ENCODE data around the gene ZGPAT. TPM values are rescaled to one million over a fixed set of nuclear protein-coding genes. Genes with fewer than 3 reads are reported as not detected.

ZGPAT gene
- total and polyA plus RNA-seq, 10 of the 15 experiments (the other 5 are each of a cell fraction or from before 2014, with no cell fraction given) = 0.58 to 52.9 (median 18.0) TPM

DNA sequence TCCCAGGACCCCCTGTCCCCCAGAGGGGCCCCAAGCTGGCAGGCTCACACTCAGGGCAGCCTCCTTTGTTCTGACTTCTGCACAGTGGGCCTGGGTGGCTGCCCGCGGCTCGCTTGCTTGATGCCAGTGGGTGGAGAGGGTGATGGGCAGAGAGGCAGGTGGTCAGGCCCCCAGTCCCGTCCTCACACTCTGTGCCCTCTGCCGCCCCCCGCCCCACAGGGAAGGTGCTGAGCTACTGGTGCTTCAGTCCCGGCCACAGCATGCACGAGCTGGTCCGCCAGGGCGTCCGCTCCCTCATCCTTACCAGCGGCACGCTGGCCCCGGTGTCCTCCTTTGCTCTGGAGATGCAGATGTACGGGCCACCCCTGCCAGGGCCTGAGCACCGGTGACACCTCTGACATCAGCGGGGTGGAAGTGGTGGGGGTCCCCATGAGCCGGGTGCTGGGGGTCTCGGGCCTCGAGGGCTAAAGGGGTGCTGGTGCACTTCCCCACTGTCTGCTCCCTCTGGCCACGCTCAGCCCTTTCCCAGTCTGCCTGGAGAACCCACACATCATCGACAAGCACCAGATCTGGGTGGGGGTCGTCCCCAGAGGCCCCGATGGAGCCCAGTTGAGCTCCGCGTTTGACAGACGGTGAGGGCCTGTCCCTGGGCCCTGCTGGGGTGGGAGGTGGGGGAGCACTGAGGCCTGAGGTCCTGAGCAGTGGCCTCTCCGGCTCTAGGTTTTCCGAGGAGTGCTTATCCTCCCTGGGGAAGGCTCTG lies 20.2 kb upstream of the ZGPAT start:
- RAD21 ChIA-PET (ENCODE audit: unreplicated experiment) = no interaction called here
- Histone ChIP-seq H3K9me3 (replicated peaks; ENCODE audit: control insufficient read depth, insufficient read depth, low read length) (no peaks in the 10 kb centered on the region), H3K9ac (ENCODE audit: control insufficient read depth, insufficient read depth, low read length) (no peak overlapping the region), H3K4me2 (ENCODE audit: control insufficient read depth, insufficient read depth) (no peak overlapping the region), H3K4me1 (ENCODE audit: control insufficient read depth, insufficient read depth, low read length) (no peaks in the 10 kb centered on the region), H3K79me2 (ENCODE audit: control insufficient read depth, insufficient read depth, low read length) (no peaks in the 10 kb centered on the region), H3K27me3 (replicated peaks in 1 of 2; ENCODE audit: control insufficient read depth in 2 of 2, insufficient read depth in 2 of 2, low read length in 1 of 2) (no peaks in the 10 kb centered on the region), H4K20me1 (ENCODE audit: control insufficient read depth, insufficient read depth) (no peaks in the 10 kb centered on the region), H3K36me3 (ENCODE audit: control insufficient read depth in 2 of 2, insufficient read depth in 2 of 2, low read length in 1 of 2) (no peaks in the 10 kb centered on the region), H2AFZ (ENCODE audit: control insufficient read depth, low read depth, low read length) (no peak overlapping the region), H3K4me3 (no peak overlapping the region), H3K27ac (ENCODE audit: control insufficient read depth, insufficient read depth) (no peak overlapping the region)
- CTCF ChIA-PET = no interaction called here
- WGBS (ENCODE audit: insufficient coverage, insufficient replicate concordance, low lambda C conversion rate, missing lambda C conversion rate) = 88% methylated on average over 28 of the region's 29 CpGs
- in situ Hi-C loops (cut with MboI) = no loop called here
- ATAC-seq (no peak), DNase-seq (ENCODE audit: low read depth, low spot score) (no peak), FAIRE-seq (no peak)
- BruUV-seq (replicated peaks) = no TSS peak
- SMC1A ChIA-PET (ENCODE audit: uncharacterized antibody, unreplicated experiment) = interaction anchor here (1.5 kb wide), 1 partner anchor 150 kb away, joined by 3 read pairs; no protein-coding TSS in a partner anchor
- intact Hi-C loops (cut with micrococcal nuclease; ENCODE audit: unreplicated experiment) = no loop called here
- POLR2A ChIA-PET = no interaction called here
- TF ChIP-seq, protein P1, sequence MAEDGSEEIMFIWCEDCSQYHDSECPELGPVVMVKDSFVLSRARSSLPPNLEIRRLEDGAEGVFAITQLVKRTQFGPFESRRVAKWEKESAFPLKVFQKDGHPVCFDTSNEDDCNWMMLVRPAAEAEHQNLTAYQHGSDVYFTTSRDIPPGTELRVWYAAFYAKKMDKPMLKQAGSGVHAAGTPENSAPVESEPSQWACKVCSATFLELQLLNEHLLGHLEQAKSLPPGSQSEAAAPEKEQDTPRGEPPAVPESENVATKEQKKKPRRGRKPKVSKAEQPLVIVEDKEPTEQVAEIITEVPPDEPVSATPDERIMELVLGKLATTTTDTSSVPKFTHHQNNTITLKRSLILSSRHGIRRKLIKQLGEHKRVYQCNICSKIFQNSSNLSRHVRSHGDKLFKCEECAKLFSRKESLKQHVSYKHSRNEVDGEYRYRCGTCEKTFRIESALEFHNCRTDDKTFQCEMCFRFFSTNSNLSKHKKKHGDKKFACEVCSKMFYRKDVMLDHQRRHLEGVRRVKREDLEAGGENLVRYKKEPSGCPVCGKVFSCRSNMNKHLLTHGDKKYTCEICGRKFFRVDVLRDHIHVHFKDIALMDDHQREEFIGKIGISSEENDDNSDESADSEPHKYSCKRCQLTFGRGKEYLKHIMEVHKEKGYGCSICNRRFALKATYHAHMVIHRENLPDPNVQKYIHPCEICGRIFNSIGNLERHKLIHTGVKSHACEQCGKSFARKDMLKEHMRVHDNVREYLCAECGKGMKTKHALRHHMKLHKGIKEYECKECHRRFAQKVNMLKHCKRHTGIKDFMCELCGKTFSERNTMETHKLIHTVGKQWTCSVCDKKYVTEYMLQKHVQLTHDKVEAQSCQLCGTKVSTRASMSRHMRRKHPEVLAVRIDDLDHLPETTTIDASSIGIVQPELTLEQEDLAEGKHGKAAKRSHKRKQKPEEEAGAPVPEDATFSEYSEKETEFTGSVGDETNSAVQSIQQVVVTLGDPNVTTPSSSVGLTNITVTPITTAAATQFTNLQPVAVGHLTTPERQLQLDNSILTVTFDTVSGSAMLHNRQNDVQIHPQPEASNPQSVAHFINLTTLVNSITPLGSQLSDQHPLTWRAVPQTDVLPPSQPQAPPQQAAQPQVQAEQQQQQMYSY (CRISPR knock-in tag; IDR thresholded peaks at IDR 0.05) = no peak
- TF ChIP-seq RUNX3 (IDR thresholded peaks at IDR 0.05; ENCODE audit: low read length) (no peak), ZNF24 (IDR thresholded peaks at IDR 0.05) (no peak), CEBPB (IDR thresholded peaks at IDR 0.05; ENCODE audit: borderline replicate concordance in 1 of 2, low read depth in 2 of 2, low read length in 2 of 2) (no peak), BCLAF1 (IDR thresholded peaks at IDR 0.05) (no peak), RAD21 (IDR thresholded peaks at IDR 0.05; ENCODE audit: insufficient read depth, low read depth, low read length) (no peak), KLF5 (IDR thresholded peaks at IDR 0.05; ENCODE audit: partially characterized antibody) (no peak), GATAD2B (conservative IDR thresholded peaks at IDR 0.05; ENCODE audit: low read depth) (no peak), CBFB (IDR thresholded peaks at IDR 0.05; ENCODE audit: low read depth) (no peak)
- TF ChIP-seq, protein P2, sequence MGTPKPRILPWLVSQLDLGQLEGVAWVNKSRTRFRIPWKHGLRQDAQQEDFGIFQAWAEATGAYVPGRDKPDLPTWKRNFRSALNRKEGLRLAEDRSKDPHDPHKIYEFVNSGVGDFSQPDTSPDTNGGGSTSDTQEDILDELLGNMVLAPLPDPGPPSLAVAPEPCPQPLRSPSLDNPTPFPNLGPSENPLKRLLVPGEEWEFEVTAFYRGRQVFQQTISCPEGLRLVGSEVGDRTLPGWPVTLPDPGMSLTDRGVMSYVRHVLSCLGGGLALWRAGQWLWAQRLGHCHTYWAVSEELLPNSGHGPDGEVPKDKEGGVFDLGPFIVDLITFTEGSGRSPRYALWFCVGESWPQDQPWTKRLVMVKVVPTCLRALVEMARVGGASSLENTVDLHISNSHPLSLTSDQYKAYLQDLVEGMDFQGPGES (IDR thresholded peaks at IDR 0.05) = no peak
- TF ChIP-seq, protein P3, sequence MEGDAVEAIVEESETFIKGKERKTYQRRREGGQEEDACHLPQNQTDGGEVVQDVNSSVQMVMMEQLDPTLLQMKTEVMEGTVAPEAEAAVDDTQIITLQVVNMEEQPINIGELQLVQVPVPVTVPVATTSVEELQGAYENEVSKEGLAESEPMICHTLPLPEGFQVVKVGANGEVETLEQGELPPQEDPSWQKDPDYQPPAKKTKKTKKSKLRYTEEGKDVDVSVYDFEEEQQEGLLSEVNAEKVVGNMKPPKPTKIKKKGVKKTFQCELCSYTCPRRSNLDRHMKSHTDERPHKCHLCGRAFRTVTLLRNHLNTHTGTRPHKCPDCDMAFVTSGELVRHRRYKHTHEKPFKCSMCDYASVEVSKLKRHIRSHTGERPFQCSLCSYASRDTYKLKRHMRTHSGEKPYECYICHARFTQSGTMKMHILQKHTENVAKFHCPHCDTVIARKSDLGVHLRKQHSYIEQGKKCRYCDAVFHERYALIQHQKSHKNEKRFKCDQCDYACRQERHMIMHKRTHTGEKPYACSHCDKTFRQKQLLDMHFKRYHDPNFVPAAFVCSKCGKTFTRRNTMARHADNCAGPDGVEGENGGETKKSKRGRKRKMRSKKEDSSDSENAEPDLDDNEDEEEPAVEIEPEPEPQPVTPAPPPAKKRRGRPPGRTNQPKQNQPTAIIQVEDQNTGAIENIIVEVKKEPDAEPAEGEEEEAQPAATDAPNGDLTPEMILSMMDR (IDR thresholded peaks at IDR 0.05 in 2 of 3, conservative IDR thresholded peaks at IDR 0.05 in 1 of 3; ENCODE audit: control insufficient read depth in 2 of 3, extremely low read depth in 1 of 3, insufficient read depth in 1 of 3, low read depth in 3 of 3, low read length in 3 of 3) = no peak
- TF ChIP-seq, protein P4, sequence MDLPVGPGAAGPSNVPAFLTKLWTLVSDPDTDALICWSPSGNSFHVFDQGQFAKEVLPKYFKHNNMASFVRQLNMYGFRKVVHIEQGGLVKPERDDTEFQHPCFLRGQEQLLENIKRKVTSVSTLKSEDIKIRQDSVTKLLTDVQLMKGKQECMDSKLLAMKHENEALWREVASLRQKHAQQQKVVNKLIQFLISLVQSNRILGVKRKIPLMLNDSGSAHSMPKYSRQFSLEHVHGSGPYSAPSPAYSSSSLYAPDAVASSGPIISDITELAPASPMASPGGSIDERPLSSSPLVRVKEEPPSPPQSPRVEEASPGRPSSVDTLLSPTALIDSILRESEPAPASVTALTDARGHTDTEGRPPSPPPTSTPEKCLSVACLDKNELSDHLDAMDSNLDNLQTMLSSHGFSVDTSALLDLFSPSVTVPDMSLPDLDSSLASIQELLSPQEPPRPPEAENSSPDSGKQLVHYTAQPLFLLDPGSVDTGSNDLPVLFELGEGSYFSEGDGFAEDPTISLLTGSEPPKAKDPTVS (IDR thresholded peaks at IDR 0.05; ENCODE audit: low read depth, low read length) = no peak

Measured in GM12878 (cell line).